Measurements from ENCODE around the gene CCDC3. TPM values are rescaled to one million over a fixed set of nuclear protein-coding genes. Genes with fewer than 3 reads are reported as not detected.

CCDC3 gene
- total RNA-seq, 1 donor from 2014 or later = 0.13 TPM

GRCh38 chr10:12961416-12962205 lies 39.9 kb downstream of the CCDC3 start:
- no peak for DNase-seq (ENCODE audit: low read depth in 2 of 2)

GRCh38 chr10:12960941-12961340 lies 40.6 kb downstream of the CCDC3 start:
- DNase-seq (ENCODE audit: low read depth in 2 of 2) = no peak

- DNase-seq (ENCODE audit: low read depth in 2 of 2) = no peak
These were observed 41.1 kb downstream of the CCDC3 start for GRCh38 chr10:12960334-12960898.

- no peak for DNase-seq (ENCODE audit: low read depth in 2 of 2)
These were observed 42.9 kb downstream of the CCDC3 start for GRCh38 chr10:12958546-12959110.

GRCh38 chr10:12957081-12957480 lies 44.4 kb downstream of the CCDC3 start:
- no peak for DNase-seq (ENCODE audit: low read depth in 2 of 2)

GRCh38 chr10:12954866-12955265 lies 46.6 kb downstream of the CCDC3 start:
- DNase-seq (ENCODE audit: low read depth in 2 of 2) = no peak

- no peak for DNase-seq (ENCODE audit: low read depth in 2 of 2)
These were observed 50.9 kb downstream of the CCDC3 start for GRCh38 chr10:12950583-12951128.

- no peak for DNase-seq (ENCODE audit: low read depth in 2 of 2)
These were observed 52.3 kb downstream of the CCDC3 start for GRCh38 chr10:12949248-12949647.

GRCh38 chr10:12947741-12948140 lies 53.8 kb downstream of the CCDC3 start:
- DNase-seq (ENCODE audit: low read depth in 2 of 2) = no peak

GRCh38 chr10:12946372-12946771 lies 55.1 kb downstream of the CCDC3 start:
- DNase-seq (ENCODE audit: low read depth in 2 of 2) = no peak

- DNase-seq (ENCODE audit: low read depth in 2 of 2) = no peak
These were observed 55.7 kb downstream of the CCDC3 start for GRCh38 chr10:12945690-12946359.

GRCh38 chr10:12944931-12945330 lies 56.6 kb downstream of the CCDC3 start:
- no peak for DNase-seq (ENCODE audit: low read depth in 2 of 2)

- no peak for DNase-seq (ENCODE audit: low read depth in 2 of 2)
These were observed 58.1 kb downstream of the CCDC3 start for GRCh38 chr10:12943425-12943824.

- DNase-seq (ENCODE audit: low read depth in 2 of 2) = no peak
These were observed 59.5 kb downstream of the CCDC3 start for GRCh38 chr10:12941966-12942365.

GRCh38 chr10:12940791-12941190 lies 60.7 kb downstream of the CCDC3 start:
- no peak for DNase-seq (ENCODE audit: low read depth in 2 of 2)

GRCh38 chr10:12938271-12938670 lies 63.2 kb downstream of the CCDC3 start:
- no peak for DNase-seq (ENCODE audit: low read depth in 2 of 2)

- no peak for DNase-seq (ENCODE audit: low read depth in 2 of 2)
These were observed 64.0 kb downstream of the CCDC3 start for GRCh38 chr10:12937527-12937926.

GRCh38 chr10:12934777-12935176 lies 66.7 kb downstream of the CCDC3 start:
- DNase-seq (ENCODE audit: low read depth in 2 of 2) = no peak

- DNase-seq (ENCODE audit: low read depth in 2 of 2) = no peak
These were observed 72.1 kb downstream of the CCDC3 start for GRCh38 chr10:12929381-12929780.

- no peak for DNase-seq (ENCODE audit: low read depth in 2 of 2)
These were observed 72.9 kb downstream of the CCDC3 start for GRCh38 chr10:12928571-12928970.

- DNase-seq (ENCODE audit: low read depth in 2 of 2) = no peak
These were observed 73.6 kb downstream of the CCDC3 start for GRCh38 chr10:12927896-12928295.

- DNase-seq (ENCODE audit: low read depth in 2 of 2) = no peak
These were observed 75.7 kb downstream of the CCDC3 start for GRCh38 chr10:12925845-12926244.
